ENCODE measurements around the gene CPLX1.

The CPLX1 gene

GRCh38 chr4:850323-850945 is 24.5 kb upstream of the CPLX1 start:
- no peak for DNase-seq (ENCODE audit: low read depth)
- no peak overlapping the region for H3K4me3 ChIP-seq (ENCODE audit: low read depth, low read length)
- no peak for TF ChIP-seq CTCF (IDR thresholded peaks at IDR 0.05; ENCODE audit: low read depth, low read length, missing control alignments)
- in situ Hi-C loops (cut with HindIII; ENCODE audit: low sequenced_read_pairs): no loop called here

GRCh38 chr4:849478-850175 is 23.7 kb upstream of the CPLX1 start:
- TF ChIP-seq CTCF (IDR thresholded peaks at IDR 0.05; ENCODE audit: low read depth, low read length, missing control alignments): no peak
- no peak for DNase-seq (ENCODE audit: low read depth)
- in situ Hi-C loops (cut with HindIII; ENCODE audit: low sequenced_read_pairs): loop anchor here (5.0 kb wide), 4 partner anchors 52 to 83 kb away; partner anchors contain the start of genes GAK and TMEM175
- H3K4me3 ChIP-seq (ENCODE audit: low read depth, low read length): no peak overlapping the region

GRCh38 chr4:848803-849477 is 23.0 kb upstream of the CPLX1 start:
- no peak for DNase-seq (ENCODE audit: low read depth)
- H3K4me3 ChIP-seq (ENCODE audit: low read depth, low read length): no peak overlapping the region
- TF ChIP-seq CTCF (IDR thresholded peaks at IDR 0.05; ENCODE audit: low read depth, low read length, missing control alignments): no peak
- in situ Hi-C loops (cut with HindIII; ENCODE audit: low sequenced_read_pairs): loop anchor here (5.0 kb wide), 4 partner anchors 52 to 83 kb away; partner anchors contain the start of genes GAK and TMEM175

- no peak for TF ChIP-seq CTCF (IDR thresholded peaks at IDR 0.05; ENCODE audit: low read depth, low read length, missing control alignments)
- H3K4me3 ChIP-seq (ENCODE audit: low read depth, low read length): no peak overlapping the region
- no peak for DNase-seq (ENCODE audit: low read depth)
- in situ Hi-C loops (cut with HindIII; ENCODE audit: low sequenced_read_pairs): loop anchor here (5.0 kb wide), 4 partner anchors 51 to 84 kb away; partner anchors contain the start of genes GAK and TMEM175
Observed at GRCh38 chr4:848307-848691, 22.4 kb upstream of the CPLX1 start.

GRCh38 chr4:845836-846251 is 19.9 kb upstream of the CPLX1 start:
- DNase-seq (ENCODE audit: low read depth): no peak
- no peak for TF ChIP-seq CTCF (IDR thresholded peaks at IDR 0.05; ENCODE audit: low read depth, low read length, missing control alignments)
- in situ Hi-C loops (cut with HindIII; ENCODE audit: low sequenced_read_pairs): loop anchor here (5.0 kb wide), 4 partner anchors 49 to 86 kb away; partner anchors contain the start of genes GAK and TMEM175
- H3K4me3 ChIP-seq (ENCODE audit: low read depth, low read length): no peak overlapping the region

GRCh38 chr4:845233-845835 is 19.4 kb upstream of the CPLX1 start:
- no peak for DNase-seq (ENCODE audit: low read depth)
- H3K4me3 ChIP-seq (ENCODE audit: low read depth, low read length): no peak overlapping the region
- TF ChIP-seq CTCF (IDR thresholded peaks at IDR 0.05; ENCODE audit: low read depth, low read length, missing control alignments): no peak
- in situ Hi-C loops (cut with HindIII; ENCODE audit: low sequenced_read_pairs): loop anchor here (5.0 kb wide), 4 partner anchors 48 to 87 kb away; partner anchors contain the start of genes GAK and TMEM175
